ENCODE data around the gene ARFGEF2. TPM values are rescaled to one million over a fixed set of nuclear protein-coding genes. Genes with fewer than 3 reads are reported as not detected.

ARFGEF2 gene
- 22.9 and 24.6 TPM in 2 replicates for total RNA-seq
- long read RNA-seq, partial matches to known transcripts = 17 of 19 reads
- long read RNA-seq, other reads (novel, unspliced or antisense) = 2 of 19 reads

- peak; percentile 93 for DNase-seq (ENCODE audit: low spot score, unreplicated experiment)
- Mint-ChIP-seq H3K9me3 (ENCODE audit: low read depth) (peaks cover 2% of the 10 kb centered on the region), H3K4me3 (ENCODE audit: low read depth) (peak within 1 kb of the TSS; percentile 92), H3K36me3 (ENCODE audit: insufficient read depth) (no peaks in the 10 kb centered on the region), H3K4me1 (ENCODE audit: low read depth) (peaks cover 30% of the 10 kb centered on the region), H3K27me3 (no peaks in the 10 kb centered on the region), H3K27ac (peak within 1 kb of the TSS; percentile 99)
- peak; percentile 12 for TF ChIP-seq CTCF (IDR thresholded peaks at IDR 0.05; ENCODE audit: unreplicated experiment)
Measured at GRCh38 chr20:48921168-48921882, at the start of gene ARFGEF2. Gene ARFGEF2, plus strand, starts transcription at chr20:48921711. Its CDS starts 179 bp downstream, at chr20:48921890.

- Mint-ChIP-seq H3K4me1 (ENCODE audit: low read depth) (peaks cover 3% of the 10 kb centered on the region), H3K27me3 (peaks cover 20% of the 10 kb centered on the region), H3K36me3 (ENCODE audit: insufficient read depth) (no peaks in the 10 kb centered on the region), H3K27ac (no peak overlapping the region), H3K4me3 (ENCODE audit: low read depth) (no peak overlapping the region), H3K9me3 (ENCODE audit: low read depth) (no peaks in the 10 kb centered on the region)
- no peak for DNase-seq (ENCODE audit: low spot score, unreplicated experiment)
- TF ChIP-seq CTCF (IDR thresholded peaks at IDR 0.05; ENCODE audit: unreplicated experiment) = no peak
Measured at GRCh38 chr20:48875233-48875913, 46.1 kb upstream of the ARFGEF2 start.

- H3K4me3 Mint-ChIP-seq (ENCODE audit: low read depth) = no peak overlapping the region
- H3K4me1 Mint-ChIP-seq (ENCODE audit: low read depth) = peaks cover 3% of the 10 kb centered on the region
- no peaks in the 10 kb centered on the region for H3K9me3 Mint-ChIP-seq (ENCODE audit: low read depth)
- H3K36me3 Mint-ChIP-seq (ENCODE audit: insufficient read depth) = no peaks in the 10 kb centered on the region
- TF ChIP-seq CTCF (IDR thresholded peaks at IDR 0.05; ENCODE audit: unreplicated experiment) = no peak
- peaks cover 20% of the 10 kb centered on the region for H3K27me3 Mint-ChIP-seq
- DNase-seq (ENCODE audit: low spot score, unreplicated experiment) = no peak
- H3K27ac Mint-ChIP-seq = no peak overlapping the region
Measured at GRCh38 chr20:48875914-48876240, 45.6 kb upstream of the ARFGEF2 start.

GRCh38 chr20:48877304-48877703 lies 44.2 kb upstream of the ARFGEF2 start:
- Mint-ChIP-seq H3K4me1 (ENCODE audit: low read depth) (peaks cover 3% of the 10 kb centered on the region), H3K27ac (no peak overlapping the region), H3K27me3 (peaks cover 18% of the 10 kb centered on the region), H3K36me3 (ENCODE audit: insufficient read depth) (no peaks in the 10 kb centered on the region), H3K4me3 (ENCODE audit: low read depth) (no peak overlapping the region), H3K9me3 (ENCODE audit: low read depth) (no peaks in the 10 kb centered on the region)
- no peak for DNase-seq (ENCODE audit: low spot score, unreplicated experiment)
- TF ChIP-seq CTCF (IDR thresholded peaks at IDR 0.05; ENCODE audit: unreplicated experiment) = no peak

- Mint-ChIP-seq H3K27me3 (peaks cover 18% of the 10 kb centered on the region), H3K4me1 (ENCODE audit: low read depth) (peaks cover 3% of the 10 kb centered on the region), H3K36me3 (ENCODE audit: insufficient read depth) (no peaks in the 10 kb centered on the region), H3K4me3 (ENCODE audit: low read depth) (no peak overlapping the region), H3K27ac (no peak overlapping the region), H3K9me3 (ENCODE audit: low read depth) (no peaks in the 10 kb centered on the region)
- no peak for TF ChIP-seq CTCF (IDR thresholded peaks at IDR 0.05; ENCODE audit: unreplicated experiment)
- DNase-seq (ENCODE audit: low spot score, unreplicated experiment) = no peak
Measured at GRCh38 chr20:48878534-48879248, 42.8 kb upstream of the ARFGEF2 start.
